GM20431 (cell line): ENCODE results near the gene ZNF341.

Experiments
- in situ Hi-C: fragments of 300-500 bp; cut with MseI, MboI; formaldehyde crosslinking; loops from one replicate; pipeline ENCODE4 v1.15.0; 2020; ENCODE audit warnings: low sequenced_read_pairs; ENCODE audit not compliant: unreplicated experiment

Gene ZNF341

GRCh38 chr20:33837096-33837830 is 105.5 kb downstream of the ZNF341 start:
- in situ Hi-C loops = no loop called here

DNA sequence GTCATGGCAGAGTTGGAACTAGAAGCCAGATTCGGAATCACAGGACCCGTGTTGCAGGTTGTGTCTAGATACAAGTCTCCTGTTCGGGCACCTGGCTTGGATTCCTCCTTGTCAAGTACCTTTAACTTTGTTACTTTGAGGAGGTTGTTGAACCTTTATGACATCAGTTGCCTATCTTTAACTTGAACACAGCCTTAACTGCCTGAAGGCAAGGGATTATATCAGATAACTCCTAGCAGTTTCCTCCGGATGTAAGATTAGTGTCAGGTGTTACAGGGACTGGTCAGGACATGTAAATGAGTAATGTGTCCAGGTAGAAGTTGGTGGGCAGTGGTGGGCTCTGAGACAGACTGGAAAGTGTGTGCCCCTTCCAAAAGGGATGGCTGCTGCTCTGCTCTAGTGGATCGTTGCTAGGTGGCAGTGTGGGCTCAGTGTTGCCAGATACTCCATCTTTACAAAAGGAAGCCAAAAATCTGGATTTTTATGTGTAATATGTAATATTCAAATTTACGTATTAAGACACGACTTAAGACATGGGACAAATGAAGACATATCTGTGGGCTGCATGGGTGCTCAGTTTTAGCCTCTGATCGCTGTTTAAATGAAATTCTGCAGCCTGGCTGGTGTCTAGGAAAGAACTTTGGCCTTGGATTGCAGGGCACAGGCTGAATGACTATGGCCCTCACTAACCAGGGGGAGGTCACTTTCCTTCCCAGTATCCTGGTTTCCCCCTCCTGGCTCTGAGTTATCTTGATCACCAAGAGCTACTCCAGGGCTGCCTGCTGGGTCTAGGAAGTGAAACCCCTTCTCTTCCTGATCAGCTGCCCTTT is 106.5 kb downstream of the ZNF341 start:
- in situ Hi-C loops = no loop called here

DNA sequence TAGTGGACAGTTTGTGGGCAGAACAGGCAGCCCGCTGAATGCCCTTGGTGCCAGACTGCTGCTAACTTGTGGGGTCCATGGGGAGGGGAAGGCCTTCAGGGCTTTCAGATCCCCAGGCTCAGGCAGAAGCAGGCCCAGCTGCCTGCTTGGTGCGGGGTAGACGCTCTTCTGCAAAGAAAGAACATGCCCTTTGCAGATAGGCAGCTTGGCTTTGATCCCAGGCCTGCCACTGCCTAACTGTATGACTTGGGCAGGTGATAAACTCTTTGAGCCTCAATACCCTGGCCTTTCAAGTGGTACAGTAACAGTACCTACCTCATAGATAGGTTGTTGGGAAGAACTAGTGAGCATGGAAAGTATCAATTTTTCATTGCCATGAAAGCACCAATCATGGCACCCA is 107.8 kb downstream of the ZNF341 start:
- in situ Hi-C loops = no loop called here

- in situ Hi-C loops = no loop called here
Observed at GRCh38 chr20:33840160-33840559, 108.4 kb downstream of the ZNF341 start.

DNA sequence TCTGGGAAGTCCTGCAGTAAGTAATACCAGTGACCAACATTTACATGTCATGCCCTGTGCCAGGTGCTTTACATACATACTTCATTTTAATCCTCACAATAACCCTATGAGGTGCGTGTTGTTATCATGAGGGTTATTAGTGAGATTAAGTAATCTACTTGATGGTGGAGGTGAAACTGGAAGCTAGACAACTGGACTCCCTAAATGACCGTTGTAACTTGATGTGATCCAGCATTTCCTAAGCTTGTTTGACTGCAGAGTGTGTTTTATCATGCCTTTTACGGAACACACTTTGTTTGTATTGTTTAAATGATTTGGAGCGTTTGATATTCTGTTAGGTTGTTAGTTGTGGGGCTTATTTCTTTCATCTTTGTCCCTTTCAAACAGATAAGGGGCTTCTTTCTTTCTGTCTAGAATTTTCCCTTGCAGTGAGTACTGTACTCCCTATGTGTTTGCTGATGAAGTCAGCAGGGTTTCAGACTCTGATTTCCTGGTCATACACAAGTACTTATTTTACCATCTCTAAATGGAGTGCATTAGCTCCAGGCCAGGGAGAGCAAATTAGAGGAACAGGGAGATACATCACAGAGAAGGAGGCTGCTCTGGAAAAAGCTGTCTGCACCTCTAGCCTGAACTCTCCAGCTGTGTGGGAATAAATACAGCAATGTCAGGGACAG is 109.1 kb downstream of the ZNF341 start:
- in situ Hi-C loops = no loop called here

GRCh38 chr20:33841436-33841799 is 109.6 kb downstream of the ZNF341 start:
- in situ Hi-C loops = no loop called here
